ENCODE results near the gene SYP. TPM values are rescaled to one million over a fixed set of nuclear protein-coding genes. Genes with fewer than 3 reads are reported as not detected.
A peak's percentile ranks its signal among the peaks of the same experiment; 100 is the strongest.
"Not testable (repeated sequence)": the region's sequence is repeated elsewhere in the genome, so short reads cannot be mapped to it uniquely, and the experiment has no call there.

The SYP gene
- total RNA-seq, 1 experiment from 2014 or later: 1.9 TPM

- no peak overlapping the region for H3K4me3 ChIP-seq (ENCODE audit: insufficient read depth, low read depth, low read length)
- peak; percentile 38 for DNase-seq
- peaks cover 3% of the 10 kb centered on the region for H3K36me3 ChIP-seq (replicated peaks; ENCODE audit: control insufficient read depth, insufficient read depth, low read length)
- peaks cover 15% of the 10 kb centered on the region for H3K27me3 ChIP-seq (ENCODE audit: control insufficient read depth, insufficient read depth, low read length)
Measured at GRCh38 chrX:49176421-49177326, 23.3 kb downstream of the SYP start.

- Histone ChIP-seq H3K36me3 (replicated peaks; ENCODE audit: control insufficient read depth, insufficient read depth, low read length) (peaks cover 2% of the 10 kb centered on the region), H3K27me3 (ENCODE audit: control insufficient read depth, insufficient read depth, low read length) (peaks cover 21% of the 10 kb centered on the region), H3K4me3 (ENCODE audit: insufficient read depth, low read depth, low read length) (no peak overlapping the region)
- peak; percentile 29 for DNase-seq
Measured at GRCh38 chrX:49175435-49176274, 24.3 kb downstream of the SYP start.

GRCh38 chrX:49174723-49175122 lies 25.3 kb downstream of the SYP start:
- Histone ChIP-seq H3K27me3 (ENCODE audit: control insufficient read depth, insufficient read depth, low read length) (peaks cover 21% of the 10 kb centered on the region), H3K36me3 (replicated peaks; ENCODE audit: control insufficient read depth, insufficient read depth, low read length) (peaks cover 2% of the 10 kb centered on the region), H3K4me3 (ENCODE audit: insufficient read depth, low read depth, low read length) (no peak overlapping the region)
- peak; percentile 43 for DNase-seq

- DNase-seq; H3K4me3 ChIP-seq (ENCODE audit: insufficient read depth, low read depth, low read length); H3K36me3 ChIP-seq (replicated peaks; ENCODE audit: control insufficient read depth, insufficient read depth, low read length): not testable (repeated sequence)
- peaks cover 21% of the 10 kb centered on the region for H3K27me3 ChIP-seq (ENCODE audit: control insufficient read depth, insufficient read depth, low read length)
Measured at GRCh38 chrX:49173544-49173943, 26.4 kb downstream of the SYP start.

DNA sequence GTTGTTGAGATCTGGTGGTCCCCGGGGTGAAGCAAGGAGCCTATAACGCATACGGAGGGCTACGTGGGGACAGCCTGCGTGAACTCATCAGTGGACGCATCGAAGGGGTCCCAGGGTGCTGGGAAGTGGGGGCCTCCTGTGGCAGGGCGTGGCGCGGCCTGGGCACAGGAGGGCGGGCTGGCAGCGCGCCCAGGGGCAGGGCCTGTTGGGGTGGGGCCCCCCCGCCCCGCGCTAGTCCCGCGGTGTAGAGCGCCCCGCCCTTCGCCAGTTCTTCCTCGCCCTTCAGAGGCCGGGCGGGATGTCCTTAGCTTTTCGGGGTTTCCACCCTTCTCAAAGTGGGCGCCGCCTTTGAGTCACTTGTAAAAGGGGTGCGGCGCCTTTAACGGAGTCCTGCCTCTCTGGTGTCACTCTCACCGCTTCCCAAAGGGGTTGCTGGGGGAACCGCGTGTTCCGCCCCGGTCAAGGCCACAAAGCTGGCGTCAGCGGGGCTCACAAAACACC lies 27.7 kb downstream of the SYP start:
- Histone ChIP-seq H3K36me3 (replicated peaks; ENCODE audit: control insufficient read depth, insufficient read depth, low read length) (no peaks in the 10 kb centered on the region), H3K27me3 (ENCODE audit: control insufficient read depth, insufficient read depth, low read length) (peaks cover 21% of the 10 kb centered on the region), H3K4me3 (ENCODE audit: insufficient read depth, low read depth, low read length) (peak overlapping the region; percentile 47)
- peak; percentile 63 for DNase-seq

DNA sequence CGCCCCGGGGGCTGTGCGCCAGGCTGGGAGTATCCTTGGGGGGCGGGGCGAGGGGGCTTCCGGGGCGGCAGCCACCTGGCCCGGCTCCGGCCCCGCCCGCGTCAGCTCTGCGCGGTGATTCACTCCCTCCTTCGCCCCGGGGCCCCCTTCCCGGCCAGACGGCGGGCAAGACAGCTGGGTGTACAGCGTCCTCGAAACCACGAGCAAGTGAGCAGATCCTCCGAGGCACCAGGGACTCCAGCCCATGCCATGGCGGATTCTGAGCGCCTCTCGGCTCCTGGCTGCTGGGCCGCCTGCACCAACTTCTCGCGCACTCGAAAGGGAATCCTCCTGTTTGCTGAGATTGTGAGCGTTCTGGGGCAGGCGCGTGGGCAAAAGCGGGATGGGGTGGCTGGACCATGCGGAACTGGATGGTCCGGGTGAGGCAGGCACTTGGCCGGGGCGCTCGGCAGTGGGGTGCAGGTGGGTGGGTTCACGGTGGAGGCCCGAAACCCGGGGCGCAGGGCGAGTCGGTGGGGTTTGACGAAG lies 28.2 kb downstream of the SYP start, which contains the start of gene PLP2:
PLP2 (plus strand) TSS at position 147 of the 528 bp plus-strand sequence; CDS start at position 250, 103 bp downstream.
- Histone ChIP-seq H3K4me3 (ENCODE audit: insufficient read depth, low read depth, low read length) (peak within 1 kb of the TSS; percentile 47), H3K36me3 (replicated peaks; ENCODE audit: control insufficient read depth, insufficient read depth, low read length) (no peaks in the 10 kb centered on the region), H3K27me3 (ENCODE audit: control insufficient read depth, insufficient read depth, low read length) (peaks cover 23% of the 10 kb centered on the region)
- peak; percentile 68 for DNase-seq

DNA sequence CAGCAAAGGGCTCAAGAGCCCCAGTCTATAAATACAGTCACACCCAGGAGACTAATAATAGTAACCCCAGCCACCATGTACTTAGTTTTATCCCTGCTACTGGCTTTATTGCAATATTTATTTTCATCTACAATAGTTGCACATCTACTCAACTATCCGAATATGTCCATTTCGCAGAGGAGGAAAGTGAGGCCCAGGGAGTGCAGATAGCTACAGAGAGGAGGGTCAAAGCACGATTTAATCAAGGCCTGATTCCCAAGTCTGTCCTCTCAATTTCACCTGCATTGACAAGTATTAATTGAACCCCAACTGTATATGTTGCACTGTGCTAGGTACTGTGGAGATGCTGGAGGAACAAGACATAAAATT lies 32.3 kb downstream of the SYP start:
- no peaks in the 10 kb centered on the region for H3K36me3 ChIP-seq (replicated peaks; ENCODE audit: control insufficient read depth, insufficient read depth, low read length)
- peaks cover 34% of the 10 kb centered on the region for H3K27me3 ChIP-seq (ENCODE audit: control insufficient read depth, insufficient read depth, low read length)
- H3K4me3 ChIP-seq (ENCODE audit: insufficient read depth, low read depth, low read length): peak overlapping the region; percentile 39; the same call in 1 of the 2 replicates
- DNase-seq: no peak

- peak; percentile 50 for DNase-seq
- Histone ChIP-seq H3K4me3 (ENCODE audit: insufficient read depth, low read depth, low read length) (peak overlapping the region; percentile 39), H3K36me3 (replicated peaks; ENCODE audit: control insufficient read depth, insufficient read depth, low read length) (no peaks in the 10 kb centered on the region), H3K27me3 (ENCODE audit: control insufficient read depth, insufficient read depth, low read length) (peaks cover 30% of the 10 kb centered on the region)
Measured at GRCh38 chrX:49166914-49167739, 32.9 kb downstream of the SYP start.

- DNase-seq: peak; percentile 90
- no peaks in the 10 kb centered on the region for H3K36me3 ChIP-seq (replicated peaks; ENCODE audit: control insufficient read depth, insufficient read depth, low read length)
- H3K27me3 ChIP-seq (ENCODE audit: control insufficient read depth, insufficient read depth, low read length): peaks cover 27% of the 10 kb centered on the region
- peak overlapping the region; percentile 39 for H3K4me3 ChIP-seq (ENCODE audit: insufficient read depth, low read depth, low read length)
Measured at GRCh38 chrX:49165901-49166881, 33.8 kb downstream of the SYP start.

DNA sequence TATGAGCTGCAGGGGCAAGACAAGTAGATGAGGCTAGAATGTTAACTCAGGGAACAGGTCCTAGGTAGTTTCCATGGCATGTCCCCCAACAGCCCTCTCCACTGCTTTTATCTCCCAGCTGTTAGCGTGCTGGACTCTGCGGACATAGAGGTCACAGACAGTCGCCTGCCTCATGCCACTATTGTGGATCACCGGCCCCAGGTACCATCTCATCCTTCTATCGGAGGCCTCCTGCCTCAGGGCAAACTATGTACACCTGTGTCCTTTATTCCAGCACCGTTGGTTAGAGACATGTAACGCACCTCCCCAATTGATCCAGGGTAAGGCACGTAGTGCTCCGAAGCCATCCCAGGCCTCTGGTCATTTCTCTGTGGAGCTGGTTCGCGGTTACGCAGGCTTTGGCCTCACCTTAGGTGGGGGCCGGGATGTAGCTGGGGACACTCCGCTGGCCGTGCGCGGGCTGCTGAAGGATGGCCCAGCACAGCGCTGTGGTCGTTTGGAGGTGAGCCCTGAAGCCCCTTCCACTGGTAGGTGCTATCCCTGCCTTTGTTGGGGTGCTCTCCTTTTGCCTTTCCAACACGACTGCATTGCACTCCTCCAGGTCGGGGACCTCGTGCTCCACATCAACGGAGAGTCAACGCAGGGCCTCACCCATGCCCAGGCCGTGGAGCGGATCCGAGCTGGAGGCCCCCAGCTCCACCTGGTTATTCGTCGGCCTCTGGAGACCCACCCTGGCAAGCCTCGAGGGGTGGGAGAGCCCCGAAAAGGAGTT lies 35.2 kb downstream of the SYP start:
- peak; percentile 26 for DNase-seq
- Histone ChIP-seq H3K4me3 (ENCODE audit: insufficient read depth, low read depth, low read length) (no peak overlapping the region), H3K27me3 (ENCODE audit: control insufficient read depth, insufficient read depth, low read length) (peaks cover 26% of the 10 kb centered on the region), H3K36me3 (replicated peaks; ENCODE audit: control insufficient read depth, insufficient read depth, low read length) (no peaks in the 10 kb centered on the region)

DNA sequence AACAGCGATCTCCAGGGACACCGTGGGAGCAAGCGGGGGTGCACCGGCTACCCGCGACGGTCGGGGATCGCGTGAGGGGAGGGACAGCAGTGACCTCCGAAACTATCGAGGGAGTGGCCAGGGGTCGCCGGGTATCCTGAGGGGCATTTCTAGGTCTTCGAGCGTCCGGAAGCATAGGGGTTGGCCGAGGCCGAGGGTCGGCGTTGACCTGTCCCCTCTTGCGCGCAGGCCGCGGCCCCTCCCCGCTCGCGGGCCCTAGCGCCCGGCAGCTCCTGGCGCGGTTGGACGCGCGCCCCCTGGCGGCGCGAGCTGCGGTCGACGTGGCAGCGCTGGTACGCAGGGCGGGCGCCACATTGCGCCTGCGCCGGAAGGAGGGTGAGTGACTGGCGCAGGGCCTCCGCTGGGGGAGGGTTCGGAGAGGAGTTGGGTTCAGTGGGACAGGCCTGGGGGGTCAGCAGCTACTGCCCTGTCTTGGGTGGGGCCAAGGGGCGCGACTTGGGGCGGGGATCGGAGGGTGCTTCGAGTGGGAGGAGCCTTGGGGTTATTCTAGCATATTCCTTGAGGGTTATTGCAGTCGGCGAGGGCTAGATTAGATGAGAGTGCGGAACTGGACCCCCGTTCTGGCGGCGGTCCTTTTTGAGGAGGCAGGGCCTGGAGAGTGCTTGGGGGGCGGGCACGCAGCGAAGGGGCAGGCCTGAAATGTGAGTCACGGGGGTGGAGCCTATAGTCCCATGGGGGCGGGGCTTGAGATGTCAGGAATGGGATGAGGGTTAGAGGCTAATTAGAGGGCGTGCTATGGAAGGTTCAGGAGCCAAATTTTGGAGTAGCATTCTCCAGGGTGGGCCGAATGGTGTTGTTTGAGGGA lies 36.2 kb downstream of the SYP start:
- peaks cover 26% of the 10 kb centered on the region for H3K27me3 ChIP-seq (ENCODE audit: control insufficient read depth, insufficient read depth, low read length)
- no peaks in the 10 kb centered on the region for H3K36me3 ChIP-seq (replicated peaks; ENCODE audit: control insufficient read depth, insufficient read depth, low read length)
- peak overlapping the region; percentile 50 for H3K4me3 ChIP-seq (ENCODE audit: insufficient read depth, low read depth, low read length)
- peak; percentile 92 for DNase-seq

DNA sequence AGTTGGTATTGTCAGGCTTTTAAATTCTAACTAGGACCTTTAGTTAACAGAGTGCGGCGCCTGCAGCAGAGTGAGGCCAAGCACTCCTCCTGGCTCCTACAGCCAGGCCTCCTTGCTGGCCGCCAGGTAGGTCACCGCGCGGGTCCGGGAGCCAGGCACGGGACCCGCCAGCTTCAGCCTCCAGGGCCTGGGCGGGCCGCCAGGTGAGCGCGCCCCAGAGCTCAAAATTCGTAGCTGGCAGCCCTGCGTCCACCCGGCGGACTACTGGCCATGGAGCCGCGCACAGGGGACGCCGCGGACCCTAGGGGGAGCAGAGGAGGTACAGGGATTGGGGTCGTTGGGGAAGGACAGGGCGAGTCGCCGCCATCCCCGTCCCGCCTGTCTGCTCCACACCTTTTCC lies 37.4 kb downstream of the SYP start, which contains the start of gene MAGIX:
MAGIX (plus strand) TSS at position 139 of the 400 bp plus-strand sequence; CDS start at position 271, 132 bp downstream.
- peaks cover 34% of the 10 kb centered on the region for H3K27me3 ChIP-seq (ENCODE audit: control insufficient read depth, insufficient read depth, low read length)

More for the DNA sequence above, 37.4 kb downstream of the SYP start, which contains the start of gene MAGIX:
- peak; percentile 72 for DNase-seq
- Histone ChIP-seq H3K4me3 (ENCODE audit: insufficient read depth, low read depth, low read length) (peak within 1 kb of the TSS; percentile 50), H3K36me3 (replicated peaks; ENCODE audit: control insufficient read depth, insufficient read depth, low read length) (no peaks in the 10 kb centered on the region)

All from H7 (cell line).